Keratinocyte (primary cell): Measurements from ENCODE around the gene CFC1.
"Not testable (repeated sequence)": the region's sequence is repeated elsewhere in the genome, so short reads cannot be mapped to it uniquely, and the experiment has no call there.

ENCODE experiments used
- CTCF ChIP-seq, 3 experiments: IDR thresholded peaks in 1 of 3; conservative IDR thresholded peaks in 1 of 3; optimal IDR thresholded peaks in 1 of 3; 2 replicates in 2 of 3; 3 replicates in 1 of 3; pipeline versions ENCODE3 to v1.5.1; 2011; ENCODE audit warnings: low read length in 3 of 3, mild to moderate bottlenecking in 3 of 3, moderate library complexity in 2 of 3, control low read depth in 1 of 3, inconsistent platforms in 1 of 3; ENCODE audit not compliant: insufficient read depth in 2 of 3; ENCODE audit errors: extremely low read depth in 1 of 3
- EZH2 ChIP-seq: IDR thresholded peaks from one replicate; pipeline ENCODE4 v1.6.1; 2012; ENCODE audit warnings: inconsistent platforms, mild to moderate bottlenecking, low read length, moderate library complexity

- TF ChIP-seq EZH2; CTCF (optimal IDR thresholded peaks at IDR 0.05 in 1 of 3, IDR thresholded peaks at IDR 0.05 in 1 of 3, conservative IDR thresholded peaks at IDR 0.05 in 1 of 3; ENCODE audit: extremely low read depth in 1 of 3, insufficient read depth in 2 of 3, low read length in 3 of 3): not testable (repeated sequence)
Observed at GRCh38 chr2:130611140-130611539, 11.8 kb upstream of the CFC1 start, which contains the start of gene POTEJ.
